Uterus (tissue), 4 donors: ENCODE measurements around the gene RNF214. TPM values are rescaled to one million over a fixed set of nuclear protein-coding genes. Genes with fewer than 3 reads are reported as not detected.

ENCODE experiments used
- DNase-seq, 2 donors: peaks; one replicate each; pipeline ENCODE4 v3.0.0-alpha.2; 2019 to 2020
- H3K27ac ChIP-seq, 2 donors: fragments of 200-600 bp; sonication (generic); 1 replicate in 1 of 2; 2 replicates in 1 of 2; pipeline ENCODE4 v1.5.1; 2016 to 2018
- H3K27me3 ChIP-seq, 2 donors: fragments of 200-600 bp; sonication (generic); one replicate each; pipeline ENCODE4 v1.5.1; 2018 to 2019; ENCODE audit warnings: control low read depth in 1 of 2
- H3K36me3 ChIP-seq, 2 donors: fragments of 200-600 bp; sonication (generic); one replicate each; pipeline ENCODE4 v1.5.1; 2019; ENCODE audit warnings: control low read depth in 1 of 2
- H3K4me1 ChIP-seq, 2 donors: fragments of 200-600 bp; sonication (generic); one replicate each; pipeline ENCODE4 v1.5.1; 2018 to 2019; ENCODE audit warnings: control low read depth in 1 of 2
- H3K4me3 ChIP-seq, 2 donors: fragments of 200-600 bp; sonication (generic); 1 replicate in 1 of 2; 2 replicates in 1 of 2; pipeline ENCODE4 v1.5.1; 2018 to 2019; ENCODE audit warnings: mild to moderate bottlenecking in 1 of 2
- H3K9me3 ChIP-seq, 2 donors: fragments of 200-600 bp; sonication (generic); one replicate each; pipeline ENCODE4 v1.5.1; 2019; ENCODE audit warnings: control low read depth in 1 of 2
- POLR2A ChIP-seq, 2 donors: fragments of 450-650 bp; IDR thresholded peaks; one replicate each; pipeline ENCODE4 v1.6.1; 2016; ENCODE audit warnings: antibody characterized with exemption in 2 of 2, mild to moderate bottlenecking in 1 of 2, moderate library complexity in 1 of 2
- intact Hi-C: fragments of 100-400 bp; cut with DNase I; formaldehyde crosslinking; loops from one replicate; pipeline ENCODE4 v1.15.1; 2023; ENCODE audit warnings: low total_unique reads
- total RNA-seq, 4 donors: library from RNA; depleted of rRNA in 3 of 4; stranded (reverse); fragments of >200 nt in 3 of 4; gene quantifications; one replicate each; pipeline versions ENCODE4 v1.1.0 to v1.2.4, GENCODE V29; 2014 to 2023
- TF ChIP-seq, protein P1 (sequence below), 4 experiments: fragments of 200-600 bp in 2 of 4; fragments of 450-650 bp in 2 of 4; sonication (generic) in 2 of 4; IDR thresholded peaks; one replicate each; pipeline ENCODE4 v1.5.1; 2016 to 2019; ENCODE audit warnings: antibody characterized with exemption in 4 of 4, mild to moderate bottlenecking in 2 of 4, moderate library complexity in 1 of 4
- donor health status: DM: yes; HTN: yes; CAD: no.

RNF214 gene
- total RNA-seq, 4 donors from 2014 or later = 4.4 to 38.6 (median 11.4) TPM

DNA sequence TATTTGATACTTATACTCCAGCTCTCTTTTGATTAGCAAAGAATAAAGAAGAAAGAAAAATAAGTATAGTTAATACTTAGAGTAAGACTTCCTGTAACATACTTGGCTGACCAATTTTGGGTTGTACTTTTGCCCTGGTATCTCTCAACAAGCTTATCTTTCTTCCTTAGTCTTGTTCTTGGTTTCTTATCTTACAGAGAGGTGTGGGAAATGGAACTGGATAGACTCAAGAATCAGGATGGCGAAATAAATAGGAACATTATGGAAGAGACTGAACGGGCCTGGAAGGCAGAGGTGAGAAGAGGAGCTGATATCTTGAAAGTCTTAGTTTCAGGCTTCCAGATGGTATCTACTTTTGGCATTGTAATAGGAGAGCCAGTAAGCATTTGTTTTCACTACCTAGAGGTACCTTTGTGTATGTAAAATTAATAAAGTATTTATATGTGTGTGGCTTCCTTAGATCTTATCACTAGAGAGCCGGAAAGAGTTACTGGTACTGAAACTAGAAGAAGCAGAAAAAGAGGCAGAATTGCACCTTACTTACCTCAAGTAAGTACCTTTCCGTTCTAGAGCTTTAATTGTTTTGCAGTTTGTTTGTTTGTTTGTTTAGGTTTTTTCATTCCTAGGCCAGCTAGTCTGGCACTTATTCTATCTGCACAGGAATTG is 47.4 kb downstream of the RNF214 start:
- Histone ChIP-seq H3K27me3 (no peaks in the 10 kb centered on the region), H3K4me3 (no peak overlapping the region), H3K27ac (no peak overlapping the region), H3K36me3 (no peaks in the 10 kb centered on the region), H3K4me1 (no peaks in the 10 kb centered on the region), H3K9me3 (no peaks in the 10 kb centered on the region)
- TF ChIP-seq POLR2A (IDR thresholded peaks at IDR 0.05) = no peak
- TF ChIP-seq, protein P1, sequence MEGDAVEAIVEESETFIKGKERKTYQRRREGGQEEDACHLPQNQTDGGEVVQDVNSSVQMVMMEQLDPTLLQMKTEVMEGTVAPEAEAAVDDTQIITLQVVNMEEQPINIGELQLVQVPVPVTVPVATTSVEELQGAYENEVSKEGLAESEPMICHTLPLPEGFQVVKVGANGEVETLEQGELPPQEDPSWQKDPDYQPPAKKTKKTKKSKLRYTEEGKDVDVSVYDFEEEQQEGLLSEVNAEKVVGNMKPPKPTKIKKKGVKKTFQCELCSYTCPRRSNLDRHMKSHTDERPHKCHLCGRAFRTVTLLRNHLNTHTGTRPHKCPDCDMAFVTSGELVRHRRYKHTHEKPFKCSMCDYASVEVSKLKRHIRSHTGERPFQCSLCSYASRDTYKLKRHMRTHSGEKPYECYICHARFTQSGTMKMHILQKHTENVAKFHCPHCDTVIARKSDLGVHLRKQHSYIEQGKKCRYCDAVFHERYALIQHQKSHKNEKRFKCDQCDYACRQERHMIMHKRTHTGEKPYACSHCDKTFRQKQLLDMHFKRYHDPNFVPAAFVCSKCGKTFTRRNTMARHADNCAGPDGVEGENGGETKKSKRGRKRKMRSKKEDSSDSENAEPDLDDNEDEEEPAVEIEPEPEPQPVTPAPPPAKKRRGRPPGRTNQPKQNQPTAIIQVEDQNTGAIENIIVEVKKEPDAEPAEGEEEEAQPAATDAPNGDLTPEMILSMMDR (IDR thresholded peaks at IDR 0.05) = no peak
- no peak for DNase-seq
- intact Hi-C loops = no loop called here

- Histone ChIP-seq H3K27me3 (no peaks in the 10 kb centered on the region), H3K36me3 (no peaks in the 10 kb centered on the region), H3K4me1 (no peaks in the 10 kb centered on the region), H3K27ac (peak overlapping the region; percentile 72 to 80), H3K4me3 (no peak overlapping the region), H3K9me3 (no peaks in the 10 kb centered on the region)
- DNase-seq = peak; percentile 56 to 74
- intact Hi-C loops = no loop called here
- TF ChIP-seq, protein P1 (IDR thresholded peaks at IDR 0.05) = no peak
- TF ChIP-seq POLR2A (IDR thresholded peaks at IDR 0.05) = no peak
Measured at GRCh38 chr11:117281159-117281558, 48.7 kb downstream of the RNF214 start.

GRCh38 chr11:117281869-117282268 is 49.4 kb downstream of the RNF214 start:
- Histone ChIP-seq H3K36me3 (no peaks in the 10 kb centered on the region), H3K27ac (peak overlapping the region; percentile 33 to 74), H3K4me1 (no peaks in the 10 kb centered on the region), H3K27me3 (no peaks in the 10 kb centered on the region), H3K9me3 (no peaks in the 10 kb centered on the region), H3K4me3 (no peak overlapping the region)
- intact Hi-C loops = no loop called here
- TF ChIP-seq, protein P1 (IDR thresholded peaks at IDR 0.05) = no peak
- no peak for TF ChIP-seq POLR2A (IDR thresholded peaks at IDR 0.05)
- DNase-seq = no peak

DNA sequence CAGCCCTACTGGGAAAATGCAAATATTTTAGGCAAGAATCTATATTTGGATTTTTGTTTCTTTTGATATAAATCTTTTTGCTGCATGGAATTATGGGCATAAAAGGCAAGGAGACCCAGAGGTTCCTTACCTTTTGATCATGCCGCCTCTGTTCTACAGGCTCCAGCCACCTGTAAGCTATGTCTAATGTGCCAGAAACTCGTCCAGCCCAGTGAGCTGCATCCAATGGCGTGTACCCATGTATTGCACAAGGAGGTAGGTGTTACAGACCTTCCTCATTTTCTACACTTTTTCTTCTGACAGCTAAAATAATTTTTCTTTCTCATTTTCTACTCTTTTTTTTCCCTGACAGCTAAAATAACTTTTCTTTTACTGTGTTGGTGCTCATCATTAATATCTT is 50.5 kb downstream of the RNF214 start:
- Histone ChIP-seq H3K4me3 (no peak overlapping the region), H3K27ac (no peak overlapping the region), H3K27me3 (no peaks in the 10 kb centered on the region), H3K9me3 (no peaks in the 10 kb centered on the region), H3K4me1 (no peaks in the 10 kb centered on the region), H3K36me3 (no peaks in the 10 kb centered on the region)
- TF ChIP-seq, protein P1 (IDR thresholded peaks at IDR 0.05) = no peak
- no peak for TF ChIP-seq POLR2A (IDR thresholded peaks at IDR 0.05)
- no peak for DNase-seq
- intact Hi-C loops = no loop called here

GRCh38 chr11:117284053-117284452 is 51.6 kb downstream of the RNF214 start:
- Histone ChIP-seq H3K4me1 (no peaks in the 10 kb centered on the region), H3K9me3 (no peaks in the 10 kb centered on the region), H3K4me3 (no peak overlapping the region), H3K27ac (no peak overlapping the region), H3K36me3 (no peaks in the 10 kb centered on the region), H3K27me3 (no peaks in the 10 kb centered on the region)
- no peak for DNase-seq
- intact Hi-C loops = no loop called here
- no peak for TF ChIP-seq POLR2A (IDR thresholded peaks at IDR 0.05)
- TF ChIP-seq, protein P1 (IDR thresholded peaks at IDR 0.05) = no peak
